ENCODE data around the gene REEP6. TPM values are rescaled to one million over a fixed set of nuclear protein-coding genes. Genes with fewer than 3 reads are reported as not detected.

REEP6 gene
- total and polyA plus RNA-seq, 2 of the 8 experiments (the other 6 are each of a cell fraction or from before 2014, with no cell fraction given): 12.6 to 20.7 TPM

DNA sequence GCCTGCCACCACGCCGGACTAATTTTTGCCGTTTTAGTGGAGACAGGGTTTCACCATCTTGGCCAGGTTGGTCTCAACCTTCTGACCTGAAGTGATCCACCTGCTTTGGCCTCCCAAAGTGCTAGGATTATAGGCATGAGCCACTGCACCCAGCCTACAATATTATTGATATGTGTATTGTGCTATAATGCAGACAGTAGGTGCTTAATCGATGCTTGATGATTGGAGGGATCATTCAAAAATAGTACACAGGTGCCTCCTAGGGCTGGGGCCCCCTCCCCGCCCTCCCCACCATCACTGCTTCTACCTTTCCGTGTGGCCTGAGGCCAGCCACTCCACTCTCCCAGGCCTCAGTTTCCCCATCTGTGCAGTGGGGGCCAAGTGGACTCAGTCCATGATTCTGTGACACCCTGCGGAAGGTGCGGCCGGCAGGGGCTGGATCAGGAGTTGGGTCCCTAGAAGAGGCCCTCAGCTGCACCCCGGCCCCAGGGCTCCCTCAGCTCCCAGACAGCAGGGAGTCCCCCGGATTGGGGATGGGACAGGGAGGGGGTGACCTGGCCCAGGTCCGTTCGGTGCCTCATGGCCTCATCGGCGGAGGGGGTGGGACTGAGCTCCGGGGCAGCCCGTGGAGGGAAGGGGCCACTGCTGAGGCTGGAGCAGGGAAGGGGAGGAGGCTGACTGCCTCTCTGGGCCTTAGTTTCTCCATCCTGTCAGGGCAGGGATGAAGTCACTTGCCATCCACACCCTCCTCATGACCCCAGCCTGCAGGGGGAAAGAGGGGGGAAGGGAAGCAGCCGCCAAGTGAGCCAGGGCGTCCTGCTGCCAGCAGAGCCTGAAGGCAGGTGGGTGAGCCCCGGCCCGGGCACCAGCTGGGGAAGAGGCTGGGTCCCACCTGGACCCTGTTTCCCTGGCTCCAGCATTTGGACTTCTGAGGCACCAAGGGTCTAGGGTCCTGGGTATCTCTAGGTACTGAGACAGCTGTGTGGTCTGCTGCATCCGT lies 20.6 kb downstream of the REEP6 start:
- H3K23me2 ChIP-seq (ENCODE audit: low read depth, low read length): peaks cover 6% of the 10 kb centered on the region; the same call in 1 of the 2 replicates
- no peaks in the 10 kb centered on the region for H3K79me1 ChIP-seq (ENCODE audit: low read depth, low read length)
- H2BK20ac ChIP-seq (ENCODE audit: low read length): no peak overlapping the region
- no peak for DNase-seq (ENCODE audit: low read depth in 1 of 2, low spot score in 2 of 2)
- no peak overlapping the region; the same call in 1 of the 2 replicates for H4K8ac ChIP-seq (ENCODE audit: extremely low read depth, insufficient read depth, low read length)
- H4K91ac ChIP-seq (replicated peaks; ENCODE audit: insufficient read length, low read length): no peak overlapping the region
- no peak for FAIRE-seq
- WGBS, 2 experiments (ENCODE audit: extremely low coverage in 1 of 2, insufficient coverage in 1 of 2, insufficient read length in 1 of 2, insufficient replicate concordance in 2 of 2, low coverage in 1 of 2, low lambda C conversion rate in 2 of 2, missing lambda C conversion rate in 1 of 2): 80% methylated on average over 16 of the region's 22 CpGs; no CpG with 5 or more reads in 1 of the 2 experiments
- H3K27ac ChIP-seq (ENCODE audit: low read depth, low read length): no peak overlapping the region
- no peak overlapping the region for H2BK5ac ChIP-seq (ENCODE audit: low read depth, low read length)
- H3K56ac ChIP-seq (replicated peaks; ENCODE audit: insufficient read length, low read depth, low read length): no peak overlapping the region
- no peaks in the 10 kb centered on the region for H3K79me2 ChIP-seq (ENCODE audit: control insufficient read depth in 1 of 2, insufficient read depth in 2 of 2, low read length in 2 of 2)
- H2AFZ ChIP-seq (ENCODE audit: low read length): no peak overlapping the region
- H3K23ac ChIP-seq (ENCODE audit: insufficient read length): no peak overlapping the region
- no peak overlapping the region for H2BK12ac ChIP-seq (ENCODE audit: low read depth, low read length)
- no peak overlapping the region for H3K4me2 ChIP-seq (ENCODE audit: insufficient read depth in 1 of 2, low read depth in 2 of 2, low read length in 2 of 2)
- H2AK5ac ChIP-seq (ENCODE audit: low read depth, low read length): no peak overlapping the region
- H4K5ac ChIP-seq (ENCODE audit: insufficient read length, low read depth, low read length): no peak overlapping the region
- peaks cover 0 to 6% of the 10 kb centered on the region in 2 experiments for H4K20me1 ChIP-seq (replicated peaks in 1 of 2; ENCODE audit: control insufficient read depth in 1 of 2, insufficient read depth in 2 of 2, low read length in 2 of 2)
- H2BK120ac ChIP-seq (replicated peaks; ENCODE audit: low read depth, low read length): no peak overlapping the region
- CTCF ChIA-PET (ENCODE audit: partially characterized antibody): interaction anchor here (1.0 to 1.5 kb wide), 3 partner anchors 10 to 35 kb away, joined by 3 read pairs; no protein-coding TSS in a partner anchor
- no peak overlapping the region for H3K14ac ChIP-seq (ENCODE audit: insufficient read length)
- no peak overlapping the region for H3K18ac ChIP-seq (ENCODE audit: extremely low read depth, low read length)
- H3K4ac ChIP-seq (replicated peaks; ENCODE audit: insufficient read length, low read depth, low read length): no peak overlapping the region
- POLR2A ChIA-PET (ENCODE audit: partially characterized antibody): interaction anchor here (0.9 to 1.3 kb wide), 3 partner anchors 17 to 76 kb away, joined by 3 to 4 read pairs (median 3); no protein-coding TSS in a partner anchor
- no peak overlapping the region for H3K4me3 ChIP-seq (ENCODE audit: extremely low read depth in 1 of 4, insufficient read depth in 2 of 4, low read depth in 3 of 4, low read length in 4 of 4)
- H3K36me3 ChIP-seq (ENCODE audit: control insufficient read depth in 2 of 4, insufficient read depth in 4 of 4, low read length in 3 of 4): no peaks in the 10 kb centered on the region
- H3K27me3 ChIP-seq (replicated peaks in 1 of 4; ENCODE audit: control insufficient read depth in 3 of 4, extremely low read depth in 1 of 4, insufficient read depth in 3 of 4, low read length in 3 of 4): peaks cover 0 to 10% (median 5%) of the 10 kb centered on the region in 4 experiments; a peak in 5 of 7 replicates
- H3K9me3 ChIP-seq (ENCODE audit: insufficient read depth in 2 of 2, low read depth in 1 of 2, low read length in 1 of 2): no peaks in the 10 kb centered on the region
- peaks cover 0 to 3% (median 0%) of the 10 kb centered on the region in 4 experiments; a peak in 3 of 7 replicates for H3K4me1 ChIP-seq (replicated peaks in 1 of 4; ENCODE audit: control insufficient read depth in 3 of 4, insufficient read depth in 4 of 4, low read length in 3 of 4)
- H2BK15ac ChIP-seq (ENCODE audit: low read length): no peak overlapping the region
- H3K9ac ChIP-seq (replicated peaks in 1 of 4; ENCODE audit: extremely low read depth in 1 of 4, low read depth in 3 of 4, low read length in 3 of 4): no peak overlapping the region
- TF ChIP-seq SUZ12 (IDR thresholded peaks at IDR 0.05; ENCODE audit: low read length) (no peak), BCL11A (IDR thresholded peaks at IDR 0.05; ENCODE audit: low read depth in 2 of 2, low read length in 2 of 2) (no peak), SP1 (IDR thresholded peaks at IDR 0.05; ENCODE audit: low read depth, low read length) (no peak)

Data from H1 (cell line).